SK-N-SH (cell line): Measurements from ENCODE around the gene RAP1GAP. TPM values are rescaled to one million over a fixed set of nuclear protein-coding genes. Genes with fewer than 3 reads are reported as not detected.

Source experiments
- CTCF ChIA-PET: fragments of 300-600, 350-600 bp; formaldehyde crosslinking; extraction: SDS; loops from one replicate; lab custom pipeline; 2021; lab: Yijun Ruan, JAX
- POLR2A ChIA-PET: fragments of 350-600 bp; sonication (Branson Sonifier 250); formaldehyde crosslinking; extraction: SDS; loops from one replicate; lab custom pipeline; 2020; ENCODE audit warnings: antibody characterized with exemption, inconsistent platforms; lab: Yijun Ruan, JAX
- DNase-seq: peaks from one replicate; pipeline ENCODE4 v3.0.0; 2012
- H2AFZ ChIP-seq: fragments of 200-600 bp; sonication (generic); 2 replicates; pipeline ENCODE4 v1.8.1; 2016; ENCODE audit warnings: antibody characterized with exemption, mild to moderate bottlenecking, low read depth
- H3F3A ChIP-seq: fragments of 200-600 bp; sonication (generic); replicated peaks from 2 replicates; pipeline ENCODE3; 2016; ENCODE audit warnings: antibody characterized with exemption, mild to moderate bottlenecking; ENCODE audit not compliant: insufficient read depth
- H3K27ac ChIP-seq, 2 experiments: fragments of 200-500 bp in 1 of 2; fragments of 200-600 bp in 1 of 2; sonication (Bioruptor generic) in 1 of 2; sonication (generic), shearing (Covaris generic) in 1 of 2; 2 replicates each; pipeline versions ENCODE4 v1.5.1 to v1.6.1; 2014 to 2016; ENCODE audit warnings: low read depth in 2 of 2, inconsistent platforms in 1 of 2, low read length in 1 of 2, mild to moderate bottlenecking in 1 of 2, mixed read lengths in 1 of 2
- H3K27me3 ChIP-seq: fragments of 200-600 bp; sonication (generic), shearing (Covaris generic); 2 replicates; pipeline ENCODE4 v1.6.1; 2016; ENCODE audit warnings: mixed run types; ENCODE audit not compliant: insufficient read depth
- H3K36me3 ChIP-seq, 2 experiments: fragments of 200-500 bp in 1 of 2; fragments of 200-600 bp in 1 of 2; sonication (Bioruptor generic) in 1 of 2; sonication (generic) in 1 of 2; replicated peaks in 1 of 2; 2 replicates each; pipeline versions ENCODE3 to v1.5.1; 2014 to 2016; ENCODE audit warnings: low read length in 1 of 2, mild to moderate bottlenecking in 1 of 2; ENCODE audit not compliant: insufficient read depth in 2 of 2, control insufficient read depth in 1 of 2
- H3K4me1 ChIP-seq, 2 experiments: fragments of 200-500 bp in 1 of 2; fragments of 200-600 bp in 1 of 2; sonication (Bioruptor generic) in 1 of 2; sonication (generic), shearing (Covaris generic) in 1 of 2; 2 replicates each; pipeline versions ENCODE4 v1.5.1 to v1.6.1; 2014 to 2016; ENCODE audit warnings: low read depth in 1 of 2, low read length in 1 of 2, mixed run types in 1 of 2; ENCODE audit not compliant: insufficient read depth in 2 of 2, control insufficient read depth in 1 of 2
- H3K4me2 ChIP-seq: fragments of 200-600 bp; sonication (generic), shearing (Covaris generic); 2 replicates; pipeline ENCODE4 v1.6.1; 2017; ENCODE audit warnings: mixed run types
- H3K4me3 ChIP-seq, 2 experiments: fragments of 200-500 bp in 1 of 2; fragments of 200-600 bp in 1 of 2; sonication (Bioruptor generic) in 1 of 2; sonication (generic), shearing (Covaris generic) in 1 of 2; 2 replicates each; pipeline versions ENCODE4 v1.5.1 to v1.8.1; 2014 to 2016; ENCODE audit warnings: low read depth in 2 of 2, inconsistent platforms in 1 of 2, low read length in 1 of 2, mild to moderate bottlenecking in 1 of 2, mixed read lengths in 1 of 2, moderate library complexity in 1 of 2
- H3K79me2 ChIP-seq: fragments of 200-600 bp; sonication (generic); 2 replicates; pipeline ENCODE4 v1.8.1; 2017; ENCODE audit warnings: mild to moderate bottlenecking; ENCODE audit not compliant: insufficient read depth
- H3K9ac ChIP-seq: fragments of 200-600 bp; sonication (generic); 2 replicates; pipeline ENCODE4 v1.6.1; 2017; ENCODE audit warnings: mixed run types
- H3K9me2 ChIP-seq: fragments of 200-600 bp; sonication (generic); 2 replicates; pipeline ENCODE4 v1.6.1; 2017; ENCODE audit warnings: mixed run types
- H3K9me3 ChIP-seq: fragments of 200-600 bp; sonication (generic); 2 replicates; pipeline ENCODE4 v1.6.1; 2017; ENCODE audit warnings: mixed run types, mild to moderate bottlenecking, moderate library complexity
- H4K20me1 ChIP-seq: fragments of 200-600 bp; sonication (generic); 2 replicates; pipeline ENCODE4 v1.6.1; 2017; ENCODE audit warnings: mild to moderate bottlenecking, mixed run types; ENCODE audit not compliant: insufficient read depth
- CHD2 ChIP-seq: fragments of 150-350 bp; IDR thresholded peaks from 2 replicates; pipeline ENCODE4 v1.6.1; 2018; ENCODE audit warnings: low read length; ENCODE audit not compliant: partially characterized antibody
- EP300 ChIP-seq, 2 experiments: IDR thresholded peaks; 2 replicates each; pipeline versions ENCODE4 v1.4.0 to v1.6.1; 2012; ENCODE audit warnings: borderline replicate concordance in 1 of 2, low read depth in 1 of 2, low read length in 1 of 2
- EZH2phosphoT487 ChIP-seq: fragments of 200-600 bp; sonication (generic); IDR thresholded peaks from 2 replicates; pipeline ENCODE4 v1.6.1; 2017; ENCODE audit warnings: low read depth, mixed run types, mild to moderate bottlenecking, antibody characterized with exemption, moderate library complexity, borderline replicate concordance
- FOSL2 ChIP-seq: IDR thresholded peaks from 2 replicates; pipeline ENCODE4 v1.4.0; 2012; ENCODE audit warnings: low read depth, mild to moderate bottlenecking, moderate library complexity, borderline replicate concordance
- GABPA ChIP-seq: IDR thresholded peaks from 2 replicates; pipeline ENCODE4 v1.4.0; 2012; ENCODE audit warnings: low read depth, mild to moderate bottlenecking
- GATA2 ChIP-seq: sonication (generic); formaldehyde crosslinking; IDR thresholded peaks from 2 replicates; pipeline ENCODE4 v1.5.0; 2020; ENCODE audit warnings: mild to moderate bottlenecking, missing genetic modification reagents
- IRF3 ChIP-seq: fragments of 150-350 bp; IDR thresholded peaks from 2 replicates; pipeline ENCODE4 v1.6.1; 2016; ENCODE audit warnings: mild to moderate bottlenecking, low read depth, low read length
- MEF2A ChIP-seq: IDR thresholded peaks from 2 replicates; pipeline ENCODE4 v1.4.0; 2012; ENCODE audit warnings: low read depth, borderline replicate concordance
- POLR2AphosphoS5 ChIP-seq: IDR thresholded peaks from 2 replicates; pipeline ENCODE4 v1.6.1; 2012; ENCODE audit warnings: low read depth, low read length
- RCOR1 ChIP-seq: fragments of 150-350 bp; IDR thresholded peaks from 2 replicates; pipeline ENCODE4 v1.6.1; 2017; ENCODE audit warnings: antibody characterized with exemption, low read length
- REST ChIP-seq: IDR thresholded peaks from 2 replicates; pipeline ENCODE4 v1.6.1; 2012; ENCODE audit warnings: mild to moderate bottlenecking, low read depth, low read length, moderate library complexity
- RFX5 ChIP-seq: IDR thresholded peaks from 2 replicates; pipeline ENCODE4 v1.6.1; 2012; ENCODE audit warnings: mild to moderate bottlenecking, improper control_type of control experiment, low read length
- RXRA ChIP-seq: IDR thresholded peaks from 2 replicates; pipeline ENCODE4 v1.4.0; 2012; ENCODE audit warnings: low read depth, mild to moderate bottlenecking, borderline replicate concordance
- SMC3 ChIP-seq: IDR thresholded peaks from 2 replicates; pipeline ENCODE4 v1.6.1; 2012; ENCODE audit warnings: low read depth, low read length, improper control_type of control experiment
- USF2 ChIP-seq: fragments of 150-350 bp; IDR thresholded peaks from 2 replicates; pipeline ENCODE4 v1.6.1; 2017; ENCODE audit warnings: antibody characterized with exemption, low read length, low read depth, borderline replicate concordance
- WGBS: methylation state at CpG from one replicate; pipeline ENCODE4 v1.1.6; 2017; ENCODE audit warnings: low lambda C conversion rate; 5-methylcytosine and 5-hydroxymethylcytosine counted together
- polyA plus RNA-seq, 3 experiments: library from polyadenylated mRNA; depleted of rRNA; stranded (reverse); fragments of >200 nt; gene quantifications; 2 replicates each; pipeline ENCODE4 v1.2.3, GENCODE V29; 2012
- TF ChIP-seq, protein P1 (sequence below): IDR thresholded peaks from 2 replicates; pipeline ENCODE4 v1.4.0; 2012; ENCODE audit warnings: low read depth, borderline replicate concordance
- TF ChIP-seq, protein P2 (sequence below): IDR thresholded peaks from 2 replicates; pipeline ENCODE4 v1.4.0; 2012; ENCODE audit warnings: low read depth

The RAP1GAP gene
- polyA plus RNA-seq, 1 of the 3 experiments (the other 2 are of a cell fraction): 0.99 TPM

- no peaks in the 10 kb centered on the region for H3K79me2 ChIP-seq
- no peak for DNase-seq
- no peaks in the 10 kb centered on the region for H3K27me3 ChIP-seq
- H3K4me2 ChIP-seq: no peak overlapping the region
- peaks cover 0 to 5% of the 10 kb centered on the region in 2 experiments; a peak in 2 of 4 replicates for H3K4me1 ChIP-seq
- WGBS: 97% methylated on average over 9 of the region's 9 CpGs
- peaks cover 32 to 53% of the 10 kb centered on the region in 2 experiments for H3K36me3 ChIP-seq
- ChIA-PET CTCF (interaction anchor here (1.0 kb wide), 1 partner anchor 22 kb away, joined by 3 read pairs; no protein-coding TSS in a partner anchor), POLR2A (no interaction called here)
- no peak overlapping the region for H3K4me3 ChIP-seq
- peaks cover 7% of the 10 kb centered on the region for H3F3A ChIP-seq
- H3K27ac ChIP-seq: no peak overlapping the region
- H2AFZ ChIP-seq: no peak overlapping the region
- no peaks in the 10 kb centered on the region for H3K9me2 ChIP-seq
- no peak overlapping the region for H3K9ac ChIP-seq
- H3K9me3 ChIP-seq: no peaks in the 10 kb centered on the region
- no peaks in the 10 kb centered on the region for H4K20me1 ChIP-seq
- TF ChIP-seq SMC3 (no peak), RFX5 (no peak), MEF2A (no peak), EP300 (IDR thresholded peaks at IDR 0.05; ENCODE audit: borderline replicate concordance in 1 of 2, low read depth in 1 of 2, low read length in 1 of 2) (no peak), EZH2phosphoT487 (no peak), IRF3 (no peak), USF2 (no peak), CHD2 (no peak), POLR2AphosphoS5 (no peak), FOSL2 (no peak), RCOR1 (no peak), GABPA (no peak), REST (no peak), RXRA (no peak), GATA2 (CRISPR knock-in tag) (no peak)
- TF ChIP-seq, protein P1, sequence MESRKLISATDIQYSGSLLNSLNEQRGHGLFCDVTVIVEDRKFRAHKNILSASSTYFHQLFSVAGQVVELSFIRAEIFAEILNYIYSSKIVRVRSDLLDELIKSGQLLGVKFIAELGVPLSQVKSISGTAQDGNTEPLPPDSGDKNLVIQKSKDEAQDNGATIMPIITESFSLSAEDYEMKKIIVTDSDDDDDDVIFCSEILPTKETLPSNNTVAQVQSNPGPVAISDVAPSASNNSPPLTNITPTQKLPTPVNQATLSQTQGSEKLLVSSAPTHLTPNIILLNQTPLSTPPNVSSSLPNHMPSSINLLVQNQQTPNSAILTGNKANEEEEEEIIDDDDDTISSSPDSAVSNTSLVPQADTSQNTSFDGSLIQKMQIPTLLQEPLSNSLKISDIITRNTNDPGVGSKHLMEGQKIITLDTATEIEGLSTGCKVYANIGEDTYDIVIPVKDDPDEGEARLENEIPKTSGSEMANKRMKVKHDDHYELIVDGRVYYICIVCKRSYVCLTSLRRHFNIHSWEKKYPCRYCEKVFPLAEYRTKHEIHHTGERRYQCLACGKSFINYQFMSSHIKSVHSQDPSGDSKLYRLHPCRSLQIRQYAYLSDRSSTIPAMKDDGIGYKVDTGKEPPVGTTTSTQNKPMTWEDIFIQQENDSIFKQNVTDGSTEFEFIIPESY: no peak
- TF ChIP-seq, protein P2, sequence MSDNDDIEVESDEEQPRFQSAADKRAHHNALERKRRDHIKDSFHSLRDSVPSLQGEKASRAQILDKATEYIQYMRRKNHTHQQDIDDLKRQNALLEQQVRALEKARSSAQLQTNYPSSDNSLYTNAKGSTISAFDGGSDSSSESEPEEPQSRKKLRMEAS: no peak
Measured at GRCh38 chr1:21681426-21681825, 12.3 kb upstream of the RAP1GAP start.
